ENCODE results near the gene DLX6.

DLX6 gene

DNA sequence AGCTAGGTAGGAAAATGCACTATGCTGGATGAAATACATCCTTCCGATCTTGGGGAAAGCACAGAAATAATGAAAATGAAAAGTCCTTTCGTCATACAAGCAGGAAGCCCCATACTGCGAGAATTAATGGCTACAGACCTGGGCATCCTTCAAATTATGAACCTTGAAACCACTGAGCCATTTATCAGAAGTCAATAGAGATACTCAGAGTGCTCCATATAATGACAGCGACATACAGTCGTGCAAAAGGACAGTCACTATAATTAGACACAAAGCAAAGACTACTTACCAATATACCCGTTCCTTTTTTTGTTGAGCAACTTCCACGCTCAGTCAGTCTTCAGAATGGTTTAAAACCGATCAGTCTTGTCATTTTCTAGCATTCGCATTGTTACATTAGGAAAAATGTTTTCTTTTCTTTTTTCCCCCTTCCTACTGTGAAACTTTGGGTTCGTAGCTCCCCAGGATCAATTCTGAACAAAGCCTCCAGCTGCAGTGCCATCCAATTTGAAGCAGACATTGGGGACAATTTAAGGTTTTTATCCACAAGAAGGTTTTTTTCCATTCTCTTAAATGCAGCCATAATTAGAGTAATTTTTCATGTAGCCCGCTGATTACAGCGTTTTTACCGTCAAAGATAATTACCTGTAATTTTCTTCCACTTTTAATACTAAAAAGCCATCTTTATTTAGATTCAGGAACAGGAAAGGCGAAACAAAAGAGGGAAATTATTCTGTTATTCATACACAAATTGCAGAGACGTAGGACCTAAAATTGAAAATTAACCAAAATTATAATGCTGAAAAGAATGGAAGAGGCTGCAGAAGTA is 6.4 kb downstream of the DLX6 start:
- H3K4me3 ChIP-seq (ENCODE audit: control insufficient read depth, low read depth, low read length): no peak overlapping the region
- DNase-seq (ENCODE audit: low read depth): no peak
- TF ChIP-seq, protein P1, sequence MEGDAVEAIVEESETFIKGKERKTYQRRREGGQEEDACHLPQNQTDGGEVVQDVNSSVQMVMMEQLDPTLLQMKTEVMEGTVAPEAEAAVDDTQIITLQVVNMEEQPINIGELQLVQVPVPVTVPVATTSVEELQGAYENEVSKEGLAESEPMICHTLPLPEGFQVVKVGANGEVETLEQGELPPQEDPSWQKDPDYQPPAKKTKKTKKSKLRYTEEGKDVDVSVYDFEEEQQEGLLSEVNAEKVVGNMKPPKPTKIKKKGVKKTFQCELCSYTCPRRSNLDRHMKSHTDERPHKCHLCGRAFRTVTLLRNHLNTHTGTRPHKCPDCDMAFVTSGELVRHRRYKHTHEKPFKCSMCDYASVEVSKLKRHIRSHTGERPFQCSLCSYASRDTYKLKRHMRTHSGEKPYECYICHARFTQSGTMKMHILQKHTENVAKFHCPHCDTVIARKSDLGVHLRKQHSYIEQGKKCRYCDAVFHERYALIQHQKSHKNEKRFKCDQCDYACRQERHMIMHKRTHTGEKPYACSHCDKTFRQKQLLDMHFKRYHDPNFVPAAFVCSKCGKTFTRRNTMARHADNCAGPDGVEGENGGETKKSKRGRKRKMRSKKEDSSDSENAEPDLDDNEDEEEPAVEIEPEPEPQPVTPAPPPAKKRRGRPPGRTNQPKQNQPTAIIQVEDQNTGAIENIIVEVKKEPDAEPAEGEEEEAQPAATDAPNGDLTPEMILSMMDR (conservative IDR thresholded peaks at IDR 0.05; ENCODE audit: control insufficient read depth, insufficient read depth, low read depth, low read length): no peak

DNA sequence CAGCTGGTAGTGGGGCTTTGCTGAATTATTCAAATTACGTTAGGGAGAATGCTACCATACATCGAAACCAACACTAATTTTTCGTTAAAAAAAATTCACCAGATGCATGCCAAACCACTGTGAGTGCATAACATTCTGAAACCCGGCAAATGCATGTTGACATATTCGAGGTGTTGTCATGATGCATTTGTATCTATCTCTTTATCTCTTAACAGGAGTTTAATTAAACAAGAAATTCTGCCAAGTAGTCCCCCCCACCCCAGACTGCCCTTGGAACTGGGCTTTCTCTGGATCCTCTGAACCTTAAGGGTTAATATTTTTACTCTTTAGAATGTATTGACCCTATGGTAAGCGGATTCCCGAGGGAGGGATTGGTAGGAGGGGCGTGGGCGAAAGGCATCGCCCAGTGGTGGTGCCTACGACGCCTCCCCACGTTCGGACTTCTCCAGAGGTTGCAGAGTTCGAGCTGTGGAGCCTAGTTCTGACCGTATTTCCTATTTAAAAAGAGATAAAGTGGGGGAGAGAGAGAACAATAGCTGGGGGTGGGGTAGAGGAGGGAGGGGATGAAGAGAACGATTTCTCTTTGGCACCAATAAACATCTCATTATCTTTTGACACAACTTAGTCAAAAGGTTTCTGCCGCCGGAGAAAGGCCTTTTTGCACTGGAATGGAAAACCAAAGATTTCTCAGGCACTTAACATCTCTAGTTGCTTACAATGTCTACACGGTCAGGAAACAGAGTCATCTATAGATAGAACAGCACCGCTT is 7.2 kb downstream of the DLX6 start:
- TF ChIP-seq, protein P1 (conservative IDR thresholded peaks at IDR 0.05; ENCODE audit: control insufficient read depth, insufficient read depth, low read depth, low read length): no peak
- H3K4me3 ChIP-seq (ENCODE audit: control insufficient read depth, low read depth, low read length): no peak overlapping the region

DNA sequence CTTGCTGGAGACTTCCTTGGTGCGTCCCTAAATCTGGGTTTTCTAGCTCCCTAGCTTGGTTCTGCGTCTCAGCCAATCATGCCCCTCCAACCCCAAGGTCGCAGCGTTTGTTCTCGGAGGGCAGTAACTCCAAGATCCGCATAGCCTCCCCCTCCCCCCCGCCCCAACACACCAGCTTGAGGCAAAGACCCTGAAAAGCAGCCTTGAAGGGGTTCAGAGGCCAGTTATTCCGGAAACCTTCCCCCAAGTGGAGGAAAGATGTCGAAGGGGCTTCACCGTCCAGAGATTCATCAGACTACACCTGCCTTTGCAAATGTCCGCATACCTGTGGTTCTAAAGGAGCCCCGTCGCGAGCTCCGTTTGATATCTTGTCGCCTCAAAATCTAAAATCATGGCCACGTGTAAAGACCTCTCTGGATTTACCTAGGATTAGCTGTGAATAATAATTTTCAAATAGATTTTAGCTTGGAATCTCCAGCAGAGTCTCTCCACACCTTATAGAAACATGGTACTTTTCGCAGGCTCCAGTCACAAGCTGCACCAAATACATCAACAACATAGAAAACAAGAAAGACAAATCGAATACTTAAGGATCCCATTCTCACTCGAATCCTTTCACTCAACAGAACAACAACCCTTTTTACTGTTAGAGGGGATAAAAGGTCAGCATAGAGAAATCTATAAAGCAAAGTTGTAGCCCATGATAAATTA is 7.9 kb downstream of the DLX6 start:
- DNase-seq (ENCODE audit: low read depth): no peak
- TF ChIP-seq, protein P1 (conservative IDR thresholded peaks at IDR 0.05; ENCODE audit: control insufficient read depth, insufficient read depth, low read depth, low read length): no peak
- no peak overlapping the region for H3K4me3 ChIP-seq (ENCODE audit: control insufficient read depth, low read depth, low read length)

More for the DNA sequence above, 7.2 kb downstream of the DLX6 start:
- no peak for DNase-seq (ENCODE audit: low read depth)

DNA sequence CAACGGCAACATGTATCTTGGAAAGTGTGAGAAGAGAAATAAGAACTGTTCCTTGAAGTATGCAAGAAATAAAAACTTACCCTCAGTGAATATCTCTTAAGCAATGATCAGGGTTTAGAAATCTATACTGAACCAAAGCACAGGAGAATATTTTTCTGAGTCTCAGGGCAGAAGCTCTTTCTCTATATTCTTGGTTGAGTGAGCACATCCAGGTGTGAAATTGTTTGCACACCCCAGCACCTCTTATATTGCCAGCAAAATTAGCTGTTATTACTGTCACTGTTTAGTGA is 8.4 kb downstream of the DLX6 start:
- DNase-seq (ENCODE audit: low read depth): no peak
- no peak overlapping the region for H3K4me3 ChIP-seq (ENCODE audit: control insufficient read depth, low read depth, low read length)
- TF ChIP-seq, protein P1 (conservative IDR thresholded peaks at IDR 0.05; ENCODE audit: control insufficient read depth, insufficient read depth, low read depth, low read length): no peak

DNA sequence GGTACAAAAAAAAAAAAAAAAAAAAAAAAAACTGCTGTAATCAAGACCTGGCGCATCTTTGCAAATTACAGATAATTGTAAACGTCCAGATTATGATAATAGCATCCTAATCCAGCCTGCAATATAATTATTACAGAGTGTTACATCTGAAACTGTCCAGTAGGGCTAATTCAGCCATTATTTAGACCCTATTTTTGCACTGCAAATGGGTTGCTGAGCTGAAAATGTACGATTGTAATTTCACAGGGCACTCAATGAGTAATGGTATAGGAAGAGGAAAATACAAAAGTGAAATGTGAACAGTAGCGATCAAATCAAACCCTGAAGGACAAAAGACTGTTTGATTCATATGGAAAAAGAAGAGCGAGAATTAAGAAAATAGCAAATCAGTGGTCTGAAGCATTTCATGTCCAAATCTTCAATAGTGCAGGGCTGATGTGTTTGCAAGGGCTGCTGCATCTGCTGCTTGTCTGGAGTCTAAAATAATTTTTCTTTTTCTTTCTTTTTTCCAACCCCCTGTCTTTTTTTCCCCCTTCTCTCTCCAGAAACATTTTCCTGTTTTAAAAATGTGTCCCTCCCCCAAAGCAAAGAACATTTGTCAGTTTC is 8.9 kb downstream of the DLX6 start:
- H3K4me3 ChIP-seq (ENCODE audit: control insufficient read depth, low read depth, low read length): no peak overlapping the region
- no peak for DNase-seq (ENCODE audit: low read depth)
- TF ChIP-seq, protein P1 (conservative IDR thresholded peaks at IDR 0.05; ENCODE audit: control insufficient read depth, insufficient read depth, low read depth, low read length): no peak

DNA sequence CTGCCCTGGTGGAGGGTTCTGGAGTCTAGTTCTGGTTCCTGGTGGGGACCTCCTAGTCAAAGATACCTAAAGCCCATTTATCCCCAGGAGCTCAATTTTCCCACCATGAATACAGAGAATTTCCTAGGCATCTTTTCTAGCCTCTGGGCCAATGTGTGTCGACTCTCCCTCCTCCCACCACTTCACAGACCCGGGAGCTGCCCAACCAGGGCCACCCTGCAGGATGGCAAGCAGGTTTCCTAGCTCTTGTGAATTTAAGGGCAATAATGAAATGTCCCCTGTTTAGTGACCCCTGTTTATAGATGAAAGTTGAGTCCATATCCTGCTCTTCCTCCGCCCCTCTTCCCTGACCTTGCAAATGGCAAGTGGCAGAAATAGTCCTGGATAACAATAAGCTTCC is 9.9 kb downstream of the DLX6 start:
- no peak for DNase-seq (ENCODE audit: low read depth)
- no peak overlapping the region for H3K4me3 ChIP-seq (ENCODE audit: control insufficient read depth, low read depth, low read length)
- TF ChIP-seq, protein P1 (conservative IDR thresholded peaks at IDR 0.05; ENCODE audit: control insufficient read depth, insufficient read depth, low read depth, low read length): no peak
